Posterior cingulate gyrus (tissue), 11 donors: Measurements from ENCODE around the gene OR7D2.

ENCODE experiments used
- DNase-seq, 10 donors: peaks; one replicate each; pipeline versions ENCODE4 v3.0.0 to v3.0.0-alpha.2; 2020 to 2021; ENCODE audit warnings: mixed read lengths in 3 of 10
- intact Hi-C: fragments of 100-400 bp; cut with DNase I; formaldehyde crosslinking; loops from one replicate; pipeline ENCODE4 v1.15.1; 2023

The OR7D2 gene

GRCh38 chr19:9178901-9179300 lies at the start of gene OR7D2:
OR7D2 (plus strand) TSS chr19:9178979; CDS start chr19:9185782, 6,803 bp downstream.
- intact Hi-C loops, result no loop called here
- DNase-seq, result no peak

GRCh38 chr19:9130965-9131364 lies 47.8 kb upstream of the OR7D2 start:
- intact Hi-C loops, result loop anchor here (10.0 kb wide), 1 partner anchor 664 kb away; no protein-coding TSS in a partner anchor
- DNase-seq, result no peak

- no peak for DNase-seq
- intact Hi-C loops, result loop anchor here (10.0 kb wide), 1 partner anchor 662 kb away; no protein-coding TSS in a partner anchor
Observed at GRCh38 chr19:9132422-9132821, 46.4 kb upstream of the OR7D2 start.

GRCh38 chr19:9139609-9140158 lies 39.1 kb upstream of the OR7D2 start:
- intact Hi-C loops, result loop anchor here (10.0 kb wide), 1 partner anchor 655 kb away; no protein-coding TSS in a partner anchor
- no peak for DNase-seq

GRCh38 chr19:9140159-9140874 lies 38.5 kb upstream of the OR7D2 start, which contains the start of gene ZNF317:
ZNF317 (plus strand) TSS chr19:9140397; CDS start chr19:9156017, 15,620 bp downstream.
- DNase-seq, result peak; percentile 82 to 98 (median 89)
- intact Hi-C loops, result no loop called here

GRCh38 chr19:9144920-9145319 lies 33.9 kb upstream of the OR7D2 start:
- intact Hi-C loops, result no loop called here
- no peak for DNase-seq

- intact Hi-C loops, result no loop called here
- no peak for DNase-seq
Observed at GRCh38 chr19:9146882-9147281, 31.9 kb upstream of the OR7D2 start.

- intact Hi-C loops, result no loop called here
- no peak for DNase-seq
Observed at GRCh38 chr19:9148697-9149096, 30.1 kb upstream of the OR7D2 start.

- intact Hi-C loops, result no loop called here
- no peak for DNase-seq
Observed at GRCh38 chr19:9149997-9150396, 28.8 kb upstream of the OR7D2 start.

- intact Hi-C loops, result no loop called here
- DNase-seq, result no peak
Observed at GRCh38 chr19:9150650-9151049, 28.1 kb upstream of the OR7D2 start.

- no peak for DNase-seq
- intact Hi-C loops, result no loop called here
Observed at GRCh38 chr19:9151367-9151766, 27.4 kb upstream of the OR7D2 start.

GRCh38 chr19:9155591-9155990 lies 23.2 kb upstream of the OR7D2 start:
- no peak for DNase-seq

GRCh38 chr19:9156304-9156703 lies 22.5 kb upstream of the OR7D2 start:
- intact Hi-C loops, result no loop called here
- no peak for DNase-seq

More at GRCh38 chr19:9155591-9155990, 23.2 kb upstream of the OR7D2 start:
- intact Hi-C loops, result no loop called here

- DNase-seq, result no peak
Observed at GRCh38 chr19:9159891-9160290, 18.9 kb upstream of the OR7D2 start.

GRCh38 chr19:9161427-9161826 lies 17.4 kb upstream of the OR7D2 start:
- intact Hi-C loops, result no loop called here
- no peak for DNase-seq

More at GRCh38 chr19:9159891-9160290, 18.9 kb upstream of the OR7D2 start:
- intact Hi-C loops, result no loop called here

GRCh38 chr19:9165261-9165660 lies 13.5 kb upstream of the OR7D2 start:
- no peak for DNase-seq
- intact Hi-C loops, result no loop called here

- intact Hi-C loops, result no loop called here
- DNase-seq, result no peak
Observed at GRCh38 chr19:9166846-9167245, 11.9 kb upstream of the OR7D2 start.

GRCh38 chr19:9171393-9171991 lies 7.3 kb upstream of the OR7D2 start:
- no peak for DNase-seq
- intact Hi-C loops, result no loop called here

- DNase-seq, result no peak
- intact Hi-C loops, result no loop called here
Observed at GRCh38 chr19:9175326-9175725, 3.5 kb upstream of the OR7D2 start.

GRCh38 chr19:9183000-9183399 lies 4.2 kb downstream of the OR7D2 start:
- intact Hi-C loops, result no loop called here
- no peak for DNase-seq

GRCh38 chr19:9187191-9187590 lies 8.4 kb downstream of the OR7D2 start:
- intact Hi-C loops, result no loop called here
- no peak for DNase-seq

- intact Hi-C loops, result no loop called here
- no peak for DNase-seq
Observed at GRCh38 chr19:9189535-9189934, 10.8 kb downstream of the OR7D2 start.
